ENCODE data around the gene VIPR1. TPM values are rescaled to one million over a fixed set of nuclear protein-coding genes. Genes with fewer than 3 reads are reported as not detected.

The VIPR1 gene
- polyA plus RNA-seq, 3 donors from 2014 or later = 0.30 to 1.8 (median 0.60) TPM

- Mint-ChIP-seq H3K9me3 (peaks cover 0 to 4% (median 0%) of the 10 kb centered on the region in 6 donors), H3K4me1 (peaks cover 16 to 22% of the 10 kb centered on the region in 2 donors), H3K27me3 (ENCODE audit: low read depth in 3 of 3) (peaks cover 4 to 16% (median 4%) of the 10 kb centered on the region in 3 donors), H3K36me3 (no peaks in the 10 kb centered on the region), H3K4me3 (peak overlapping the region in 3 of 5 donors; percentile 57 to 72 (median 66)), H3K27ac (no peak overlapping the region)
- no peak for DNase-seq
These were observed 2.4 kb upstream of the VIPR1 start for GRCh38 chr3:42500091-42500490.

- Mint-ChIP-seq H3K36me3 (no peaks in the 10 kb centered on the region), H3K27me3 (ENCODE audit: low read depth in 3 of 3) (peaks cover 4 to 16% (median 4%) of the 10 kb centered on the region in 3 donors), H3K9me3 (peaks cover 0 to 4% (median 0%) of the 10 kb centered on the region in 6 donors), H3K4me3 (peak overlapping the region; percentile 54 to 72 (median 66)), H3K4me1 (peaks cover 16 to 22% of the 10 kb centered on the region in 2 donors), H3K27ac (no peak overlapping the region)
- DNase-seq = no peak
These were observed 1.5 kb upstream of the VIPR1 start for GRCh38 chr3:42500909-42501308.

GRCh38 chr3:42501321-42501680, 1.1 kb upstream of the VIPR1 start:
- Mint-ChIP-seq H3K27me3 (ENCODE audit: low read depth in 3 of 3) (peaks cover 4 to 16% (median 4%) of the 10 kb centered on the region in 3 donors), H3K4me1 (peaks cover 16 to 22% of the 10 kb centered on the region in 2 donors), H3K27ac (no peak overlapping the region), H3K9me3 (peaks cover 0 to 4% (median 0%) of the 10 kb centered on the region in 6 donors), H3K36me3 (no peaks in the 10 kb centered on the region), H3K4me3 (peak overlapping the region; percentile 57 to 93 (median 88))
- DNase-seq = no peak

- H3K4me3 Mint-ChIP-seq = peak overlapping the region; percentile 83 to 93 (median 88)
- peaks cover 16 to 22% of the 10 kb centered on the region in 2 donors for H3K4me1 Mint-ChIP-seq
- H3K27ac Mint-ChIP-seq = peak overlapping the region in 2 of 6 donors; percentile 14 to 46
- peaks cover 4 to 16% (median 4%) of the 10 kb centered on the region in 3 donors for H3K27me3 Mint-ChIP-seq (ENCODE audit: low read depth in 3 of 3)
- peak in 2 of 3 donors; percentile 6 to 9 for DNase-seq
- H3K9me3 Mint-ChIP-seq = peaks cover 0 to 4% (median 0%) of the 10 kb centered on the region in 6 donors
- H3K36me3 Mint-ChIP-seq = no peaks in the 10 kb centered on the region
These were observed 588 bp upstream of the VIPR1 start for GRCh38 chr3:42501681-42502428.

DNA sequence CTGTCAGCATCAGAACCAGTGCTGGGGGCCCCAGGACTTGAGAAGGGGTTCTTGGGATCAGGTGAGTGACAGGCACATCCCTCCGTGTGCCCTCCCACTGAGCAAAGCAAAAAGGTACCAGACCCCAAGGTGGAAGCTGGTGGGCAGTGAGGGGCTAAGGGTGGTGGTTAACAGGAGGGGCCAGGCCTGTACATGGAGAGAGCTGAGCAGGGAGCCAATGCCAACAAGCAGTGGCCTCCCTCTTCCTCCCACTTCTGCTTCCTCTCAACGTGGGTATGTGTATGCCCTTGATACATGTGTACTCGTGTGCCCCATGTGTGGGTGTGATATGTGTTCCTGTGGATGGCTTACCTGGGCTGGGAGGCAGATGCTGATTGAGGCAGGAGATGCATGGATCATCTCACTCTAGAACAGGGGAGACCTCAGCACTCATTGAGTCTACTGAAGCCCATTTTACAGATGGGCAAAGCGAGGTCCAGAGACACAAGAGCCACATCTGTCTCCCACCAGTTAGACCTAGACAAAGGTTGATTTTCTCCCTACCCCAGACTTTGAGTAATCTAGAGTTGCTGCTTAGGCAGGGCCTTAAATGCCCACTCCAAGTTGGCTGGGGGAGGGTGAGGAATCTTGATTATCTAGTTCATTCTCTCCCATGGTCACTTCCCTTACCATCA, 945 bp downstream of the VIPR1 start:
- Mint-ChIP-seq H3K27ac (peak overlapping the region in 1 of 6 donors; percentile 28), H3K4me1 (peaks cover 16 to 22% of the 10 kb centered on the region in 2 donors)

DNA sequence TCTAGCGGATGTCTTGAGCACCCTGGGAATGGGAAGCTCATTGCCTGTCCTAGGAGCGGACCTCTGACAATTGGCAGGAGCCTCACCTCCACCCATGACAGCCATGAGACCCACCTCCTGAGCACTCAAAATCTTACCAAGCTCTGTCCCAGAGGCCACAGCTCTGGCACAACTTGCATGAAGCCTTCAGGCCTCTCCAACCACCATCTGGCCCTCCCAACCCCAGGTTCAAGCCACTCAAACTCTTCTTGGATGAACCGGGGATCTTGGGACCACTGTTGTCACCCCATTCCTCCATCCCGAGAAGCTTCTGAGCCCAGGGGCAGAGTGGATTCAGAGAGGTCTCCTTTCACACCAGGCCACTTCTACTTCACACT, 1.5 kb downstream of the VIPR1 start:
- peaks cover 3 to 14% (median 7%) of the 10 kb centered on the region in 3 donors for H3K27me3 Mint-ChIP-seq (ENCODE audit: low read depth in 3 of 3)
- no peak for DNase-seq
- peaks cover 0 to 6% (median 0%) of the 10 kb centered on the region in 6 donors for H3K9me3 Mint-ChIP-seq
- H3K36me3 Mint-ChIP-seq = no peaks in the 10 kb centered on the region
- peak overlapping the region; percentile 34 to 78 (median 38) for H3K4me3 Mint-ChIP-seq
- H3K4me1 Mint-ChIP-seq = peaks cover 16 to 22% of the 10 kb centered on the region in 2 donors
- no peak overlapping the region for H3K27ac Mint-ChIP-seq

More for the DNA sequence above, 945 bp downstream of the VIPR1 start:
- Mint-ChIP-seq H3K36me3 (no peaks in the 10 kb centered on the region), H3K4me3 (peak overlapping the region; percentile 45 to 78 (median 66)), H3K27me3 (ENCODE audit: low read depth in 3 of 3) (peaks cover 3 to 14% (median 7%) of the 10 kb centered on the region in 3 donors), H3K9me3 (peaks cover 0 to 6% (median 0%) of the 10 kb centered on the region in 6 donors)
- no peak for DNase-seq

DNA sequence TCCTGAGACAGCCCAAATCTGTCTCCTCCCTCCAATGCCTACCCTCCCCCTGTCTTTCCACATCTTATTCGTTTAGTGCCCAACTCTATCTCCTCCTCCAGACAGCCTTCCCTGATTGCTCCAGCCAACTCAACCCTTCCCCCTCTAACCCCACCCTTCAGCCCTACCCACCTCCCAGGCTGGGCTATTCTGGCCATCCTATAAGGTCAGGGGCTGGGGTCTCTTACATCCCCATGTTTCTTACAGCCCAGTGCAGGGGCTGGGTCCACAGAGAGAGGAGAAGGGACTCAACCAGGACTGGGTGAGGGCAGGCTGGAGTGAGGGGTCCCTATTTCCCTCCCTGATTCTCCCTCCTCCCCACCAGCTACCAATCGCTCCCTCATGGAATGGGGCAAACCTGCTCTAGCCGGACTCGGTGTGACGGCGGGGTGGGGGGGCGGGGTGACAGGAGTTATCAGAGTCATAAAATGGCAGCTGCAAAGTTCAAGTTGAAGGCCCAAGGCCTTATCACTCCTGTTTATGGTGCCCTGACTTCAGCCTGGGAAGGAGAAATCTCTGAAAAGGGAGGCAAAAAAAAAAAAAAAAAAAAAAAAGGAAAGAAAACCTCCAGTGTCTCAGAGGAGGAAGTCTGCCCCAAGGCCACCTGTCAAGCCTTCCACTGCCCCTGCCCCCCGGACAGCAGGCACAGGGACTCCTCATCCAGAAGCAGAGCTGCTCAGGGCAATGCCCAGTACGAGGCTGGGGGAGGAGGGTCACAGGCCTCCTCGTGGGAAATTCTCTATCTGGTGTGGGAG, 2.1 kb downstream of the VIPR1 start:
- H3K36me3 Mint-ChIP-seq = no peaks in the 10 kb centered on the region
- peak overlapping the region; percentile 27 to 78 (median 36) for H3K4me3 Mint-ChIP-seq
- peaks cover 3 to 11% (median 5%) of the 10 kb centered on the region in 3 donors for H3K27me3 Mint-ChIP-seq (ENCODE audit: low read depth in 3 of 3)
- H3K27ac Mint-ChIP-seq = no peak overlapping the region
- DNase-seq = no peak
- peaks cover 0 to 6% (median 0%) of the 10 kb centered on the region in 6 donors for H3K9me3 Mint-ChIP-seq
- H3K4me1 Mint-ChIP-seq = peaks cover 16 to 22% of the 10 kb centered on the region in 2 donors

DNA sequence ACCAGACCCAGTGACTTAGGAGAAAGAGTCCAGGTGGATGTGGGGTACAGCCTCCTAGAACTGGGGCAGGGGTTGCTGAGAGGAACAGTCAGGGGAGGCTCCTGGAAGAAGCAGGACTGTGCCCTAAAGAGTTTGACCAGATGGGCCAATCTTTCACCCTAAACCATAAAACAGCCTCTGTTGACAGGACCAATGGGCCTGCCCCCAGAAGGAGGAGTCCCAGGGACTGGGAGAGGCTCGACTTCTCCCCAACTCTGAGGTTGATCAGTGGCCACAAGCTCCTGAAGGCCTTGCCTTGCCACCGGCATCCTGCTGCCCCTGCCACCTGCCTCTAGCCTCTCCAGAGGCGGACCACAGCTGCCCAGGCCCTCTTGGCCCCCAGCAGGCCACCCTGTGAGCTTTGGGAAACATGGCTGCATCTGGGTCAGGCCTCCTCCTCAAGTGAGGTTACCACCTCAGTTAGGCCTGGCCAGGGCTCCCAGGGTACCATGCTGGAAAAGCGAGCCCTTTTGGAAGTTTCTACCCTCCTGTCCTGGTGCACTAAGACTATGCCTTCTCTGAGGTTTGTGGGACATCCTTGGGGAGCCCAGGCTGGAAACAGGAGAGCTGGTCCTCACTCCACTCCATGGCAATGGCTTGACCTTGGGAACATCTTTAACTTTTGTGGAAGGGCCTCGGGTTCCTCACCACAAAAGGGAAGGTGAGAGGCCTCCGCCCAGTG, 2.8 kb downstream of the VIPR1 start:
- DNase-seq = no peak
- H3K4me3 Mint-ChIP-seq = no peak overlapping the region
- peaks cover 16 to 22% of the 10 kb centered on the region in 2 donors for H3K4me1 Mint-ChIP-seq
- no peak overlapping the region for H3K27ac Mint-ChIP-seq
- no peaks in the 10 kb centered on the region for H3K36me3 Mint-ChIP-seq
- H3K27me3 Mint-ChIP-seq (ENCODE audit: low read depth in 3 of 3) = peaks cover 2 to 12% (median 8%) of the 10 kb centered on the region in 3 donors
- H3K9me3 Mint-ChIP-seq = peaks cover 0 to 5% (median 0%) of the 10 kb centered on the region in 6 donors

DNA sequence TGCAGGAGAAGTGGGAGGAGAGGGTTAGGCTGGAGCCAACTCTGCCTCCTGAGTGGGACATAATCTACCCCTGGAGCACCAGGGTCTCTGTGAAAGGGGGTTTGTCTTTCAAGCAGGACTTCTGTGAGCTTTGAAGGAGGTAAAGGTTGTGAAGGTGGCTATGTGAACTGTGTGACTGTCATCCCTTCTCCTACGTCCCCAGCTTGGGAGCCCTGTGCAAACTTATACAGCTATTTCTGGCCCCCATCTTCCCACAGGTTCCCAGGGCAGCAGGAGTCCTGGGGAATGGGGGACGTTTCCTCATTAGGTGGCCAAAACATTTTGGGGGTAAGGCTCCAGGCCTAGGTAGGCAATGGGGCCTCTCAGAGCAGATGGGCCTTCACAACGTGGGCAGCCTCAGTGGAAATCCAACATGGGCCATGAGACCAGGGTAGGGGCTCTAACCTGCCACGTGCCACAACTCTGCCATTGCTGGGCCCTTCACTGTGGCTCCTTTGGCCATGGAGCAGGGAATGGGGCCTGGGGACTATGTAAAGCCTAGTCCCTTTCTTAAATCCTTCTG, 3.5 kb downstream of the VIPR1 start:
- peaks cover 10 to 18% of the 10 kb centered on the region in 2 donors for H3K4me1 Mint-ChIP-seq
- no peaks in the 10 kb centered on the region for H3K36me3 Mint-ChIP-seq
- peaks cover 0 to 2% (median 0%) of the 10 kb centered on the region in 6 donors for H3K9me3 Mint-ChIP-seq
- H3K27ac Mint-ChIP-seq = no peak overlapping the region
- H3K4me3 Mint-ChIP-seq = no peak overlapping the region
- no peak for DNase-seq
- peaks cover 2 to 8% (median 8%) of the 10 kb centered on the region in 3 donors for H3K27me3 Mint-ChIP-seq (ENCODE audit: low read depth in 3 of 3)

DNA sequence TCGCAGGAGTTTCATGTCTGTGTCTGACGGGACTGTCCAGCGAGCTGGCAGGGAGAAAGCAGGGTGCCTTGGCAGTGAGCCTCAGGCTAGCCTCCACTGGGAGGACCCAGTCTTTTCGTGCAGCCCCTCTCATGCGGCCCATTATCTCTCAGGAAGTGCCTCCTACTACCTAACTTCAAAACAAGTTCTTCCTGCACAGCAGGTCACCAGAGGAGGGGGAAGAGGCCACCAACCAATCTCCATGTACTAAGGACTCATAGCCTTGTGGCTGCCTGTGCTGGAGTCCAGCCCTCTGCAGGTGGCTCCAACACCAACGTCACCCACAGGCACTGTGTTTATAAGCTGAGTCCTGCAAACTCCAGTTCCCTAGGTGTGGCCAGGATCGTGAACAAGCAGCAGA, 4.8 kb downstream of the VIPR1 start:
- Mint-ChIP-seq H3K4me1 (peaks cover 9 to 10% of the 10 kb centered on the region in 2 donors), H3K27me3 (ENCODE audit: low read depth in 3 of 3) (peaks cover 2 to 13% (median 8%) of the 10 kb centered on the region in 3 donors), H3K27ac (no peak overlapping the region), H3K36me3 (no peaks in the 10 kb centered on the region), H3K9me3 (peaks cover 0 to 2% (median 0%) of the 10 kb centered on the region in 6 donors), H3K4me3 (no peak overlapping the region)
- no peak for DNase-seq

DNA sequence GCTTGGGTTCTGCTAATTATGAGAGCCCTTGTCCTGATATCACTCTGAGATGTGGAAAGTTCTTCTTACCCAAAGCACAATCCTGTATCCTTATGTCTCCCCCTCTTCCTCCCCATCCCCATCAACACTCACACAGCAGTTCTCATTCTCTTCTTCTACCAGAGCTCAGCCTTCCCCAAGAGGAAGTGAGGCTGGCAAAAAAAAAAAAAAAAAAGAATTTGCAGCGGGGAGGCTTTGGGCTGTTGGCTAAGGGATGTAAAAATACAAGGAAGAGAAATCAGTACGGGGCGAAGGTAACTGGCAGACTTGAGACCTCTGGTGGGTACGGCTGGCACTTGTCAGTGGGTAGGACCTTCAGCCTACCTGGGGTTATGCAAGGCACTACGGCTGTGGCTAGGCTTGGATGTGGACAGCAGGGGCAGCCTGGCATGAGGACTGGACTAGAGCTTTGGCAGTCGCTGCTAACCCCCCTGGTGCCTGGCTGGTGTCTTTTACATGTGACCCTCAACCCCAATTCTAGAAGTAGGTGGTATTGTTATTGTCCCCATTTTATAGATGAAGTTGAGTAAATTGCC, 5.4 kb downstream of the VIPR1 start:
- no peak overlapping the region for H3K27ac Mint-ChIP-seq
- no peak overlapping the region for H3K4me3 Mint-ChIP-seq
- no peaks in the 10 kb centered on the region for H3K36me3 Mint-ChIP-seq
- no peak for DNase-seq
- peaks cover 2 to 13% (median 8%) of the 10 kb centered on the region in 3 donors for H3K27me3 Mint-ChIP-seq (ENCODE audit: low read depth in 3 of 3)
- peaks cover 7 to 9% of the 10 kb centered on the region in 2 donors for H3K4me1 Mint-ChIP-seq
- H3K9me3 Mint-ChIP-seq = peaks cover 0 to 2% (median 0%) of the 10 kb centered on the region in 6 donors

DNA sequence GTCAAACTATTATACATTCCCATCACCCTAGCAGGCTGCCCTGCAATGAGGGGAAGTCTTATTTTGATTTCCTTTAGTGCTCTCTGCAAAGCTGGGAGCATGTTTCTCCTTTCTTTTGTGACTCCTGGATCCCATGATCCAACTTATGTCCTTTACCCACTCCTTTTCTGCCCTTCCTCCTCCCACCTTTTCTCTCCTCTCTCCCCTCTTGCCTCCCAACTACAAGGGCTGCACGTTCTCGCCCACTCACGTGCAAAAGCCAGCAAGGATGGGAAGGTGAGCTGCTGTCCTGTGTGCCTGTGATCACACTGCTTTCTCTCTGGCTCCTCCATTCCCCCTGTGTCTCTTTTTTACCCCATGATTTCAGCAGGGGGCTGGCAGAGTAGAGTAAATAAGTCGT, 6.1 kb downstream of the VIPR1 start:
- no peak for DNase-seq
- Mint-ChIP-seq H3K4me3 (no peak overlapping the region), H3K36me3 (no peaks in the 10 kb centered on the region), H3K27ac (peak overlapping the region in 1 of 6 donors; percentile 20), H3K4me1 (peaks cover under 1 to 1% of the 10 kb centered on the region in 2 donors), H3K9me3 (peaks cover 0 to 2% (median 0%) of the 10 kb centered on the region in 6 donors), H3K27me3 (ENCODE audit: low read depth in 3 of 3) (peaks cover 2 to 13% (median 8%) of the 10 kb centered on the region in 3 donors)
